ENCODE results near the gene TMEM132C.

DNA sequence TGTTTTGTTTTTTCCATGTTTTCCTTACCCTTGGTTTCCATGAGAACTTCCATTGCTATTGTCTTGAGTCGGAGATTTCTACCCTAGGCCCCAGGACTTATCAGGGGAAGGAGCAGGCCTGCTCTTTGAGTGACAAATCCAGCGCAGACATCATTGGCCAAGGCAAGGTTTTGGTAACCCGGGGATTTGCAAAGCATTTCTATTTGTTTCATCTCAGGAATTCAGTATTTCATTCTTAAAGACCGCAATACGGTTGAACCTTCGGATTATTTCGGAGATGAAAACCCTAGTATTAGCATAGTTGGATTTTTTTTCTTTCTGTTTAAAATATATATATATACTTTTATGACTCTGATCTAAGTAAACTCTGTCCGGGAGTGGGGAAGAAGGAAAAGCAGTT lies 62.0 kb downstream of the TMEM132C start:
- TF ChIP-seq HOXA7 (CRISPR knock-in tag; IDR thresholded peaks at IDR 0.05; ENCODE audit: borderline replicate concordance) (no peak), MZF1 (tag by site-specific recombination; IDR thresholded peaks at IDR 0.05; ENCODE audit: borderline replicate concordance) (no peak), GLI4 (tag by site-specific recombination; IDR thresholded peaks at IDR 0.05) (no peak), TCF7L2 (IDR thresholded peaks at IDR 0.05; ENCODE audit: borderline replicate concordance, low read depth, low read length) (no peak), ZNF747 (tag by site-specific recombination; IDR thresholded peaks at IDR 0.05) (no peak), ZNF157 (tag by site-specific recombination; IDR thresholded peaks at IDR 0.05) (no peak), ZNF629 (tag by site-specific recombination; IDR thresholded peaks at IDR 0.05) (no peak), ZNF544 (tag by site-specific recombination; IDR thresholded peaks at IDR 0.05) (no peak)
- TF ChIP-seq, protein P1, sequence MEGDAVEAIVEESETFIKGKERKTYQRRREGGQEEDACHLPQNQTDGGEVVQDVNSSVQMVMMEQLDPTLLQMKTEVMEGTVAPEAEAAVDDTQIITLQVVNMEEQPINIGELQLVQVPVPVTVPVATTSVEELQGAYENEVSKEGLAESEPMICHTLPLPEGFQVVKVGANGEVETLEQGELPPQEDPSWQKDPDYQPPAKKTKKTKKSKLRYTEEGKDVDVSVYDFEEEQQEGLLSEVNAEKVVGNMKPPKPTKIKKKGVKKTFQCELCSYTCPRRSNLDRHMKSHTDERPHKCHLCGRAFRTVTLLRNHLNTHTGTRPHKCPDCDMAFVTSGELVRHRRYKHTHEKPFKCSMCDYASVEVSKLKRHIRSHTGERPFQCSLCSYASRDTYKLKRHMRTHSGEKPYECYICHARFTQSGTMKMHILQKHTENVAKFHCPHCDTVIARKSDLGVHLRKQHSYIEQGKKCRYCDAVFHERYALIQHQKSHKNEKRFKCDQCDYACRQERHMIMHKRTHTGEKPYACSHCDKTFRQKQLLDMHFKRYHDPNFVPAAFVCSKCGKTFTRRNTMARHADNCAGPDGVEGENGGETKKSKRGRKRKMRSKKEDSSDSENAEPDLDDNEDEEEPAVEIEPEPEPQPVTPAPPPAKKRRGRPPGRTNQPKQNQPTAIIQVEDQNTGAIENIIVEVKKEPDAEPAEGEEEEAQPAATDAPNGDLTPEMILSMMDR (tag by site-specific recombination; IDR thresholded peaks at IDR 0.05), result no peak
- TF ChIP-seq, protein P2, sequence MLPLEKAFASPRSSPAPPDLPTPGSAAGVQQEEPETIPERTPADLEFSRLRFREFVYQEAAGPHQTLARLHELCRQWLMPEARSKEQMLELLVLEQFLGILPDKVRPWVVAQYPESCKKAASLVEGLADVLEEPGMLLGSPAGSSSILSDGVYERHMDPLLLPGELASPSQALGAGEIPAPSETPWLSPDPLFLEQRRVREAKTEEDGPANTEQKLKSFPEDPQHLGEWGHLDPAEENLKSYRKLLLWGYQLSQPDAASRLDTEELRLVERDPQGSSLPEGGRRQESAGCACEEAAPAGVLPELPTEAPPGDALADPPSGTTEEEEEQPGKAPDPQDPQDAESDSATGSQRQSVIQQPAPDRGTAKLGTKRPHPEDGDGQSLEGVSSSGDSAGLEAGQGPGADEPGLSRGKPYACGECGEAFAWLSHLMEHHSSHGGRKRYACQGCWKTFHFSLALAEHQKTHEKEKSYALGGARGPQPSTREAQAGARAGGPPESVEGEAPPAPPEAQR (tag by site-specific recombination; IDR thresholded peaks at IDR 0.05), result no peak

All from HEK293 (cell line).